ENCODE results near the gene HAUS8. TPM values are rescaled to one million over a fixed set of nuclear protein-coding genes. Genes with fewer than 3 reads are reported as not detected.

The HAUS8 gene
- total RNA-seq, 1 experiment from 2014 or later, result 19.1 TPM

DNA sequence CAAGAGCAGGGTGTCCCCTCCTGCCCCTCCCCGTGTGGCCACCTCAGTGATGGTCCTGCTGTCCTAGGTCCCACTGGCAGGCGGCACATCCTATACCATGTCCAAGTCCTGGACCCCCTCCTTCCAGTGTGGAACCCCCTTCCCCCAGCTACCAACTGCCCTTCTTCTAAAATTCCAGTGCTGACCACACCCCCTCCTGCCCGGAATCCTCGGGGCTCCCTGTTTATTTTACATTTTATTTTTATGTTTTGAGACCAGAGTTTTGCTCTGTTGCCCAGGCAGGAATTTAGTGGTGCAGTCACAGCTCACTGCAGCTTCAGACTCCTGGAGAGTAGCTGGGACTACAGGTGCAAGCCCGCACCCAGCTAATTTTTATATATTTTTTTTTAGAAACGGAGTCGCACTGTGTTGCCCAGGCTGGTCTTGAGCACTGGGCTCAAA is 47.7 kb downstream of the HAUS8 start:
- no peak for TF ChIP-seq EZH2 (IDR thresholded peaks at IDR 0.05; ENCODE audit: low read length, unreplicated experiment)
- no peak for TF ChIP-seq CTCF (conservative IDR thresholded peaks at IDR 0.05; ENCODE audit: low read depth, low read length)
- no peak for TF ChIP-seq EZH2phosphoT487 (IDR thresholded peaks at IDR 0.05; ENCODE audit: borderline replicate concordance, low read length)
- peaks cover 10% of the 10 kb centered on the region for H3K27me3 ChIP-seq (ENCODE audit: low read length)
- H2AFZ ChIP-seq (ENCODE audit: low read length), result no peak overlapping the region
- CTCF ChIA-PET, result no interaction called here
- H3K9ac ChIP-seq (ENCODE audit: low read length), result no peak overlapping the region
- ATAC-seq (no peak), DNase-seq (no peak)
- H3K4me2 ChIP-seq (ENCODE audit: low read length), result no peak overlapping the region
- H3K9me2 ChIP-seq (replicated peaks; ENCODE audit: low read length), result no peaks in the 10 kb centered on the region
- H4K20me1 ChIP-seq (ENCODE audit: low read length), result no peaks in the 10 kb centered on the region
- no TSS peak for BruUV-seq (replicated peaks)
- H3K79me2 ChIP-seq (ENCODE audit: low read length), result no peaks in the 10 kb centered on the region
- H3K4me1 ChIP-seq (ENCODE audit: insufficient read depth, low read length), result peaks cover 9% of the 10 kb centered on the region
- no peak overlapping the region for H3K27ac ChIP-seq (ENCODE audit: low read length)
- H3K36me3 ChIP-seq (ENCODE audit: low read depth, low read length), result no peaks in the 10 kb centered on the region
- no peak overlapping the region for H3K4me3 ChIP-seq (ENCODE audit: low read length)
- POLR2A ChIA-PET (ENCODE audit: unreplicated experiment), result no interaction called here
- no peaks in the 10 kb centered on the region for H3K9me3 ChIP-seq (ENCODE audit: low read length)
- intact Hi-C loops (cut with micrococcal nuclease), result no loop called here
- H3F3A ChIP-seq (ENCODE audit: low read length, unreplicated experiment), result no peaks in the 10 kb centered on the region

- Histone ChIP-seq H3K36me3 (ENCODE audit: low read depth, low read length) (no peaks in the 10 kb centered on the region), H4K20me1 (ENCODE audit: low read length) (no peaks in the 10 kb centered on the region), H3K4me3 (ENCODE audit: low read length) (peak within 1 kb of the TSS; percentile 59), H3K9me3 (ENCODE audit: low read length) (no peaks in the 10 kb centered on the region), H3K27ac (ENCODE audit: low read length) (no peak within 1 kb of the TSS), H3K79me2 (ENCODE audit: low read length) (no peaks in the 10 kb centered on the region), H3K27me3 (ENCODE audit: low read length) (peaks cover 10% of the 10 kb centered on the region), H3K4me2 (ENCODE audit: low read length) (peak within 1 kb of the TSS; percentile 80), H3F3A (ENCODE audit: low read length, unreplicated experiment) (no peaks in the 10 kb centered on the region), H3K4me1 (ENCODE audit: insufficient read depth, low read length) (peaks cover 15% of the 10 kb centered on the region), H2AFZ (ENCODE audit: low read length) (peak within 1 kb of the TSS; percentile 59; the same call in 1 of the 2 replicates), H3K9me2 (replicated peaks; ENCODE audit: low read length) (no peaks in the 10 kb centered on the region), H3K9ac (ENCODE audit: low read length) (no peak within 1 kb of the TSS)
- BruUV-seq (replicated peaks), result no TSS peak
- intact Hi-C loops (cut with micrococcal nuclease), result no loop called here
- DNase-seq (no peak), ATAC-seq (no peak; the same call in 1 of the 2 replicates)
- TF ChIP-seq EZH2 (IDR thresholded peaks at IDR 0.05; ENCODE audit: low read length, unreplicated experiment) (no peak), CTCF (conservative IDR thresholded peaks at IDR 0.05; ENCODE audit: low read depth, low read length) (no peak), EZH2phosphoT487 (IDR thresholded peaks at IDR 0.05; ENCODE audit: borderline replicate concordance, low read length) (no peak)
- ChIA-PET POLR2A (ENCODE audit: unreplicated experiment) (no interaction called here), CTCF (no interaction called here)
Measured at GRCh38 chr19:17026706-17027534, 48.3 kb downstream of the HAUS8 start, which contains the start of gene CPAMD8. TSS of gene CPAMD8 (minus strand) at chr19:17026810. CDS start at chr19:17026642, 168 bp downstream.

Data from PC-3 (cell line).